ENCODE data around the gene FCMR.
"Not testable (repeated sequence)": the region's sequence is repeated elsewhere in the genome, so short reads cannot be mapped to it uniquely, and the experiment has no call there.

The FCMR gene

GRCh38 chr1:206866062-206866461 lies 55.7 kb downstream of the FCMR start:
- Mint-ChIP-seq H3K36me3 (no peaks in the 10 kb centered on the region), H3K4me3 (no peak overlapping the region), H3K9me3 (no peaks in the 10 kb centered on the region), H3K27ac (no peak overlapping the region), H3K4me1 (peaks cover 9% of the 10 kb centered on the region), H3K27me3 (peaks cover 10% of the 10 kb centered on the region)
- no peak for ATAC-seq

DNA sequence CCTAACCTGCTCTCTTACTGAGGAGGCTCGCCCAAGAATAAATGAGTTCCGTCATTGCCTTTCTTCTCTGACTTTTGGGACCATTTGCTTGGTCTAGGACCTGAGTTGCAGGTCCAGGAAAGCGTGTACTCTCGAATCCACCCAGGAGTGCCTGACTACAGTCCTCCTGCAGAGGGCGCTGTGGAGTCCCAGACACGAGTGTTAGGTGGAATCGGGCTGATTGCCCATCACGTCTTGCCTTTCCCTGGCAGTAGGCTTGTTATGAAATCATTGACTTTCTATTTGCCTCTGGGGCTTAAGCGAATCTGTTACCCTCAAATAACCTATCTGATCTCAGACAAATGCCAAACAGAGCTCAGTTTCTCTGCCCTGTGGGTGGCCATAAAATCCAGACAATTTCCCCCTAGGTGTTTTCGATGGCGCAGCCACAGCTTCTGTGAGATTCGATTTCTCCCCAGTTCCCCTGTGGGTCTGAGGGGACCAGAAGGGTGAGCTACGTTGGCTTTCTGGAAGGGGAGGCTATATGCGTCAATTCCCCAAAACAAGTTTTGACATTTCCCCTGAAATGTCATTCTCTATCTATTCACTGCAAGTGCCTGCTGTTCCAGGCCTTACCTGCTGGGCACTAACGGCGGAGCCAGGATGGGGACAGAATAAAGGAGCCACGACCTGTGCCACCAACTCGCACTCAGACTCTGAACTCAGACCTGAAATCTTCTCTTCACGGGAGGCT lies 56.6 kb downstream of the FCMR start, which contains the start of gene IL20:
Gene IL20, plus strand, starts transcription at position 685 of the 733 bp plus-strand sequence. CDS start 230 bp downstream, outside the sequence.
- H3K4me3 Mint-ChIP-seq = no peak within 1 kb of the TSS
- H3K4me1 Mint-ChIP-seq = peaks cover 9% of the 10 kb centered on the region
- H3K9me3 Mint-ChIP-seq = no peaks in the 10 kb centered on the region
- H3K27me3 Mint-ChIP-seq = peaks cover 19% of the 10 kb centered on the region
- no peak within 1 kb of the TSS for H3K27ac Mint-ChIP-seq
- no peaks in the 10 kb centered on the region for H3K36me3 Mint-ChIP-seq
- ATAC-seq = peak; percentile 76

- Mint-ChIP-seq H3K27me3 (peaks cover 23% of the 10 kb centered on the region), H3K36me3 (no peaks in the 10 kb centered on the region), H3K4me1 (peaks cover 9% of the 10 kb centered on the region), H3K27ac (no peak overlapping the region), H3K4me3 (no peak overlapping the region), H3K9me3 (no peaks in the 10 kb centered on the region)
- no peak for ATAC-seq
Measured at GRCh38 chr1:206863266-206863665, 58.5 kb downstream of the FCMR start.

GRCh38 chr1:206860165-206860564 lies 61.6 kb downstream of the FCMR start:
- no peaks in the 10 kb centered on the region for H3K9me3 Mint-ChIP-seq
- ATAC-seq = no peak
- H3K4me3 Mint-ChIP-seq = no peak overlapping the region
- H3K27me3 Mint-ChIP-seq = peaks cover 23% of the 10 kb centered on the region
- H3K27ac Mint-ChIP-seq = no peak overlapping the region
- H3K4me1 Mint-ChIP-seq = peaks cover 5% of the 10 kb centered on the region
- H3K36me3 Mint-ChIP-seq = no peaks in the 10 kb centered on the region

GRCh38 chr1:206859082-206859521 lies 62.6 kb downstream of the FCMR start:
- no peaks in the 10 kb centered on the region for H3K4me1 Mint-ChIP-seq
- ATAC-seq = no peak

GRCh38 chr1:206856674-206857464 lies 64.9 kb downstream of the FCMR start:
- Mint-ChIP-seq H3K27ac (no peak overlapping the region), H3K4me3 (no peak overlapping the region), H3K9me3 (no peaks in the 10 kb centered on the region), H3K4me1 (no peaks in the 10 kb centered on the region), H3K27me3 (peaks cover 21% of the 10 kb centered on the region), H3K36me3 (no peaks in the 10 kb centered on the region)
- ATAC-seq = peak; percentile 74

More at GRCh38 chr1:206859082-206859521, 62.6 kb downstream of the FCMR start:
- Mint-ChIP-seq H3K4me3 (no peak overlapping the region), H3K27me3 (peaks cover 23% of the 10 kb centered on the region), H3K27ac (no peak overlapping the region), H3K36me3 (no peaks in the 10 kb centered on the region), H3K9me3 (no peaks in the 10 kb centered on the region)

GRCh38 chr1:206855859-206856258 lies 65.9 kb downstream of the FCMR start:
- no peak for ATAC-seq
- Mint-ChIP-seq H3K4me3 (no peak overlapping the region), H3K9me3 (no peaks in the 10 kb centered on the region), H3K4me1 (no peaks in the 10 kb centered on the region), H3K36me3 (no peaks in the 10 kb centered on the region), H3K27me3 (peaks cover 11% of the 10 kb centered on the region), H3K27ac (no peak overlapping the region)

- Mint-ChIP-seq H3K36me3 (no peaks in the 10 kb centered on the region), H3K4me1 (no peaks in the 10 kb centered on the region), H3K27me3 (peaks cover 6% of the 10 kb centered on the region), H3K4me3 (no peak overlapping the region), H3K27ac (no peak overlapping the region), H3K9me3 (no peaks in the 10 kb centered on the region)
- ATAC-seq = no peak
Measured at GRCh38 chr1:206854401-206855129, 67.2 kb downstream of the FCMR start.

- not testable (repeated sequence) for H3K36me3 Mint-ChIP-seq, H3K9me3 Mint-ChIP-seq, H3K4me3 Mint-ChIP-seq, ATAC-seq, H3K27ac Mint-ChIP-seq, H3K4me1 Mint-ChIP-seq
- peaks cover 15% of the 10 kb centered on the region for H3K27me3 Mint-ChIP-seq
Measured at GRCh38 chr1:206853696-206854095, 68.0 kb downstream of the FCMR start.
